Nephron (organoid): ENCODE results near the gene PPP1R14C.

ENCODE experiments used
- H3K27ac Mint-ChIP-seq, 3 experiments: 2 replicates each; pipeline ENCODE4 v1.8.0; 2020; ENCODE audit warnings: mixed read lengths in 3 of 3, mild to moderate bottlenecking in 2 of 3, moderate library complexity in 1 of 3
- H3K27me3 Mint-ChIP-seq: 2 replicates; pipeline ENCODE4 v1.8.0; 2021; ENCODE audit warnings: low read depth, mild to moderate bottlenecking, moderate library complexity, mixed read lengths
- H3K36me3 Mint-ChIP-seq: 2 replicates; pipeline ENCODE4 v1.8.0; 2020; ENCODE audit warnings: low read depth, mixed read lengths
- H3K4me1 Mint-ChIP-seq: 2 replicates; pipeline ENCODE4 v1.8.0; 2020; ENCODE audit warnings: mixed read lengths
- H3K4me3 Mint-ChIP-seq, 3 experiments: 2 replicates each; pipeline ENCODE4 v1.8.0; 2020; ENCODE audit warnings: mild to moderate bottlenecking in 3 of 3, mixed read lengths in 3 of 3, moderate library complexity in 2 of 3
- H3K9me3 Mint-ChIP-seq: 2 replicates; pipeline ENCODE4 v1.8.0; 2020; ENCODE audit warnings: mixed read lengths
- CTCF ChIP-seq, 3 experiments: fragments of 200-600 bp; sonication (generic); IDR thresholded peaks; one replicate each; pipeline ENCODE4 v1.5.0; 2021; ENCODE audit warnings: antibody characterized with exemption in 3 of 3; ENCODE audit not compliant: unreplicated experiment in 3 of 3

The PPP1R14C gene

GRCh38 chr6:150220634-150221551 lies 78.0 kb downstream of the PPP1R14C start:
- Mint-ChIP-seq H3K9me3 (peaks cover 2% of the 10 kb centered on the region), H3K4me1 (no peaks in the 10 kb centered on the region), H3K27ac (peak overlapping the region in 2 of 3 experiments; percentile 21 to 26), H3K4me3 (no peak overlapping the region), H3K27me3 (peaks cover 4% of the 10 kb centered on the region), H3K36me3 (peaks cover 3% of the 10 kb centered on the region)
- TF ChIP-seq CTCF (IDR thresholded peaks at IDR 0.05; ENCODE audit: unreplicated experiment in 3 of 3), result no peak

DNA sequence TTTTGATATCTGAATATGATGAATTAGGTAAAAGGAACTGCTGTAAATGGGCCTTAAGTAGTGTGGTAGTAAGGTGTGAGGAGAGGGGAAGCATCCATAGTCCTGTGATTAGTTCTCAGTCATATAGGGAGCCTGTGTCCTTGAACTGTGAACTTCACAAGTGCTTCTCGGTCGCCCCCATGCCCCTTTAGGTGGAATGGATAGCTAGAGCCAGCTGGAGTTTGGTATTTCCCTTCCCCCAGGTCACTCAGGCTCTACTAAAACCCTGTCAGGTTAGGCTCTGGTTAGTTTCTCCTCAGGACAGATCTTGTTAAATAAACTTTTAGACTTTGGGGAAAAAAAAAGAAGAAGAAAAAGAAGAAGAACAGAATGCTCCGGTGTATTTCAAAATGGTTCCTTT lies 82.0 kb downstream of the PPP1R14C start:
- H3K4me1 Mint-ChIP-seq, result peaks cover 11% of the 10 kb centered on the region
- no peak overlapping the region for H3K27ac Mint-ChIP-seq
- H3K27me3 Mint-ChIP-seq, result peaks cover 14% of the 10 kb centered on the region
- no peak overlapping the region for H3K4me3 Mint-ChIP-seq
- no peak for TF ChIP-seq CTCF (IDR thresholded peaks at IDR 0.05; ENCODE audit: unreplicated experiment in 3 of 3)
- peaks cover 3% of the 10 kb centered on the region for H3K36me3 Mint-ChIP-seq
- peaks cover 2% of the 10 kb centered on the region for H3K9me3 Mint-ChIP-seq

DNA sequence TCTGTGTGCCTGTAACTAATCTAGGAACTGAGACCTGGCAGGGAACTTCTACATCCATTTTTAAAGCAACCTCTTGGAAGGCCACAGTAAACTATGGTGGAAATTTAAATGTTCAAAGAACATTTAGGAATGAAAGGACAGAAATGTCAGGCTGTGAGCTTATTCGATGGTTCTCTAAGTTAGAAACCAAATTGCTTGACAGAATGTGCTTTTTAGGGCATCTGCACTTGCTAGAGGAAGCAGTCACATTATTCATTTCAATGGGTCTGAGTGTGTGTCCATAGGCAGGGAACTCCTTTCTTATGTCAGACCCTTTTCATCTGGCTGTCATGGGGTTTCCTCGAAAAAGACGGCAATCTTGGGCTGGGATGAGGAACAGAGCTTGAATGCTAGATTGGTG lies 84.4 kb downstream of the PPP1R14C start:
- Mint-ChIP-seq H3K36me3 (peaks cover 3% of the 10 kb centered on the region), H3K27me3 (peaks cover 13% of the 10 kb centered on the region), H3K9me3 (peaks cover 2% of the 10 kb centered on the region), H3K27ac (peak overlapping the region in 1 of 3 experiments; percentile 57), H3K4me1 (peaks cover 11% of the 10 kb centered on the region), H3K4me3 (no peak overlapping the region)
- TF ChIP-seq CTCF (IDR thresholded peaks at IDR 0.05; ENCODE audit: unreplicated experiment in 3 of 3), result no peak

DNA sequence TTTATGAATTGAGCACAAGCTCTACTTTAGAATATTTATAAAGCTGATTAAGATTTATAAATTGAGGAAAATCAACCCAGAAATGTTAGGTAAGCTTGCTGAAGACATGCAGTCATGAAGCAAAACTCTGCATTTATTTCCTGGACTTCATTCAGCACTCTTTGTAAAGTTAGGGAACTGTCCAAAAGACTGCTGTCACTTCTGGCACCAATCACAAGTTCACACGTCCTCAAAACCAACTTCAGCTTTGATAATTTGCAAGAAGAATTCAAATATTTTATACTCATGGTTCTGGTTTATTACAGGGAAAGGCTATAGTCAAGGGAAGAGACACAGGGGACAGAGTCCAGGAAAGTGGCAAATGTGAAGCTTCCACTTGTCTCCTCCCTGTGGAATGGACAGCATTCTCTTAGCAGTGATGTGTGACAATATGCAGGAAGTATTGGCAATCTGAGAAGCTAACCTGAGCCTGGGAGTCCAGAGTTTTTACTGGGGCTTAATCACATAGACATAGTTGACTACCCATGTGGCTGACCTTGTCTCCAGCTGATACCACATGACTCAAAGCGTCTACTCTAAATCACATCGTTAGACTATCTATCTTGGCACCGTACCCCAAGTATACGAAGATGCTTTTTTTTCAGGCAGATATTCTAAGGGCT lies 85.4 kb downstream of the PPP1R14C start:
- Mint-ChIP-seq H3K4me3 (no peak overlapping the region), H3K4me1 (peaks cover 11% of the 10 kb centered on the region), H3K9me3 (peaks cover 5% of the 10 kb centered on the region), H3K27me3 (peaks cover 16% of the 10 kb centered on the region), H3K27ac (peak overlapping the region in 1 of 3 experiments; percentile 94), H3K36me3 (peaks cover 7% of the 10 kb centered on the region)
- TF ChIP-seq CTCF (IDR thresholded peaks at IDR 0.05; ENCODE audit: unreplicated experiment in 3 of 3), result no peak

DNA sequence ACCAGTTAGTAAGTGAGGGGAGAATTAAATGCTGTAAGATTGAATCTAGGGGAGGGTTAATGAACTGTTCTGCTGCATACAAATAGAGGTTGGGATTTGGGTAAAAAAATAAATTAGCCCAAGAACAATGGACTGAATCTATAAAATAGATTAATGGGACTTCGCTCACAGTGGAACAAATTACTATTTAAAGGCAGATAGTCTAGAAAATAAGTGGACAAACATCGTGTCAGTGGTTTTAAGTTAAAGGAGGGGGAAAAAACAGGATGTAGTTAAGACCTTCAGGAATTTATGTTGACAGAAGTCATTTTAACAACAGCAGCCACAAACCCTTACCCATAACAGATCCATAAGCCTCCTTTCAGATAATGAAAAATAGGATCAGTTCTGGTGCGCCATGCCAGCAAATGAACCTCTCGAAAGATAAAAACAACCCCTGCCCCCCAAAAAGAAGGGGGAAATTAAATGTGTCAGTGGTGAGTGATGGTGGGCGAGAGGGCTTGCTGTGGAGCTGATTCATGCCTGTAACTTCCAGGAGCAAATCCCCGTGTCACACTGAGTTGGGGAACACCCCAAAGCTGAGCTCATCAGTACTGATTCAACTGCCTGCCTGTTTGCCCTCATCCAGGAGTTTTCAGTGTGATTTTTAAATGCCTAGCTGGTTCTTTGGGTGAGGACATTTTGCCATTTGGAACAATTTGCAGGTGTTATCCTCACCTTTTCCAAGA lies 86.8 kb downstream of the PPP1R14C start:
- peaks cover 2% of the 10 kb centered on the region for H3K9me3 Mint-ChIP-seq
- H3K4me3 Mint-ChIP-seq, result no peak overlapping the region
- H3K36me3 Mint-ChIP-seq, result peaks cover 8% of the 10 kb centered on the region
- peaks cover 23% of the 10 kb centered on the region for H3K27me3 Mint-ChIP-seq
- no peak for TF ChIP-seq CTCF (IDR thresholded peaks at IDR 0.05; ENCODE audit: unreplicated experiment in 3 of 3)
- H3K4me1 Mint-ChIP-seq, result peaks cover 11% of the 10 kb centered on the region
- peak overlapping the region in 2 of 3 experiments; percentile 12 to 94 for H3K27ac Mint-ChIP-seq
